Measurements from ENCODE around the gene NEU4.

Gene NEU4

GRCh38 chr2:241865416-241865956 lies 56.5 kb downstream of the NEU4 start:
- peaks cover 11% of the 10 kb centered on the region for H3K27me3 Mint-ChIP-seq (ENCODE audit: low read depth)
- H3K36me3 Mint-ChIP-seq (ENCODE audit: low read depth) = no peaks in the 10 kb centered on the region
- peaks cover 34% of the 10 kb centered on the region for H3K4me1 Mint-ChIP-seq
- no peak for TF ChIP-seq CTCF (IDR thresholded peaks at IDR 0.05; ENCODE audit: unreplicated experiment in 3 of 3)
- peak overlapping the region in 2 of 3 experiments; percentile 2 to 4 for H3K4me3 Mint-ChIP-seq
- peak overlapping the region in 2 of 3 experiments; percentile 18 to 34 for H3K27ac Mint-ChIP-seq
- peaks cover 2% of the 10 kb centered on the region for H3K9me3 Mint-ChIP-seq

DNA sequence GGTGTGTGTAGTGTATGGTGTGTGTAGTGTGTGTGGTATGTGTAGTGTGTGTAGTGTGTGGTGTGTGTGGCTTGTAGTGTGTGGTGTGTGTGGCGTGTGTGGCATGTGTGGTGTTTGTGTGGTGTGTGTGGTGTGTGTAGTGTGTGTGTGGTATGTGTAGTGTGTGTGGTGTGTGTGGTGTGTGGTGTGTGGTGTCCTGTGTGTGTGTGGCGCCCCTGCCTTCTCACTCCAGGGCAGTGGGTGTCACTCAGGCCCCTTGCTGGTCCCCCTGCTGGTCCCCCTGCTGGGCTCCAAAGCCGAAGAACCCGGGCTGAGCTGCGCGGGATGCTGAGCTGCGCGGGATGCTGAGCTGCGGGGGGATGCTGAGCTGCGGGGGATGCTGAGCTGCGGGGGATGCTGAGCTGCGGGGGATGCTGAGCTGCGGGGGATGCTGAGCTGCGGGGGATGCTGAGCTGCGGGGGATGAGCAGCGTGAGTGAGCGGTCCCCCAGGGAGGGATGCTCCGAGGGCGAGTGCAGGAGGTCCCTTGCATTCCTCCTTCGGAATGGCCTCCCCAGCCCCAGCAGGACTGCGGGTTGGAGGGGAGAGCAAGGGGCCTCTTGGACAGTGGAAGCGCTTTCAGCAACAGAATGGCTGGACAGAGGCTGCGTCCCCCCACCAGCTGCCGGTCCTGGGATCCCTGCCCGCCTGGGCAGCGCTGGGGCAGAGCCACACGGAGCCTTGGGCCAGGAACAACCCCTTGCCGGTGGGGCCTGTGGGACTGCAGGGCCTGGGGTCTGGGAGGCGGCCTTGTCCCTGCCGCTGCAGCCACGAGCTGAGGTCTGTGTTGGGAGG lies 57.2 kb downstream of the NEU4 start:
- H3K4me1 Mint-ChIP-seq = peaks cover 32% of the 10 kb centered on the region
- no peaks in the 10 kb centered on the region for H3K36me3 Mint-ChIP-seq (ENCODE audit: low read depth)
- peaks cover 2% of the 10 kb centered on the region for H3K9me3 Mint-ChIP-seq
- H3K27me3 Mint-ChIP-seq (ENCODE audit: low read depth) = peaks cover 15% of the 10 kb centered on the region
- peak overlapping the region in 1 of 3 experiments; percentile 4 for H3K27ac Mint-ChIP-seq
- no peak overlapping the region for H3K4me3 Mint-ChIP-seq
- no peak for TF ChIP-seq CTCF (IDR thresholded peaks at IDR 0.05; ENCODE audit: unreplicated experiment in 3 of 3)

All from nephron (organoid).